GM20000 (cell line): Measurements from ENCODE around the gene RNF168.
"Not testable (repeated sequence)": the region's sequence is repeated elsewhere in the genome, so short reads cannot be mapped to it uniquely, and the experiment has no call there.

Experiments
- DNase-seq: peaks from one replicate; pipeline ENCODE4 v3.0.0; 2012; ENCODE audit warnings: low spot score
- CTCF ChIP-seq: IDR thresholded peaks from 2 replicates; pipeline ENCODE4 v1.5.1; 2012; ENCODE audit warnings: mild to moderate bottlenecking, control low read depth; ENCODE audit errors: extremely low read depth, missing control alignments

Gene RNF168

GRCh38 chr3:196514350-196514716 is 10.8 kb upstream of the RNF168 start:
- no peak for DNase-seq
- no peak for TF ChIP-seq CTCF

GRCh38 chr3:196513697-196514349 is 10.3 kb upstream of the RNF168 start:
- DNase-seq, result no peak
- no peak for TF ChIP-seq CTCF

GRCh38 chr3:196511646-196512425 is 8.3 kb upstream of the RNF168 start:
- not testable (repeated sequence) for DNase-seq

GRCh38 chr3:196511108-196511507 is 7.5 kb upstream of the RNF168 start:
- DNase-seq, result not testable (repeated sequence)

- DNase-seq, result no peak
- TF ChIP-seq CTCF, result no peak
Measured at GRCh38 chr3:196506687-196507086, 3.1 kb upstream of the RNF168 start.

GRCh38 chr3:196504556-196504955 is 988 bp upstream of the RNF168 start:
- TF ChIP-seq CTCF, result no peak
- DNase-seq, result no peak

- not testable (repeated sequence) for DNase-seq
Measured at GRCh38 chr3:196504077-196504398, 470 bp upstream of the RNF168 start.

- no peak for TF ChIP-seq CTCF
- peak; percentile 34 for DNase-seq
Measured at GRCh38 chr3:196502775-196503195, 783 bp downstream of the RNF168 start.

GRCh38 chr3:196501316-196502044 is 2.1 kb downstream of the RNF168 start:
- DNase-seq, result peak; percentile 12
- no peak for TF ChIP-seq CTCF
